OCI-LY3 (cell line): Measurements from ENCODE around the gene RPS16.

Experiments used
- H2AFZ ChIP-seq: fragments of 200-600, 300-600 bp; shearing (Covaris generic); 2 replicates; pipeline ENCODE4 v1.6.0; 2014; ENCODE audit warnings: antibody characterized with exemption, low read depth, low read length
- H3K27ac ChIP-seq: fragments of 200-600, 300-600 bp; sonication (generic); 2 replicates; pipeline ENCODE4 v1.5.1; 2014; ENCODE audit warnings: mild to moderate bottlenecking, low read length, moderate library complexity, mixed read lengths
- H3K27me3 ChIP-seq: fragments of 200-600, 300-600 bp; sonication (generic); 2 replicates; pipeline ENCODE4 v1.6.1; 2014; ENCODE audit warnings: low read depth, low read length, mixed read lengths
- H3K36me3 ChIP-seq: fragments of 200-600, 300-600 bp; sonication (generic); replicated peaks from 2 replicates; pipeline ENCODE3; 2014; ENCODE audit warnings: low read depth, low read length, mixed read lengths
- H3K4me1 ChIP-seq: fragments of 300-600, 200-600 bp; sonication (generic); 2 replicates; pipeline ENCODE4 v1.6.1; 2014; ENCODE audit warnings: low read length, mixed read lengths
- H3K4me2 ChIP-seq: fragments of 200-600, 300-600 bp; sonication (generic); 2 replicates; pipeline ENCODE4 v1.6.1; 2014; ENCODE audit warnings: low read length, mixed read lengths
- H3K4me3 ChIP-seq: fragments of 300-600, 200-600 bp; sonication (generic); 2 replicates; pipeline ENCODE4 v1.5.1; 2014; ENCODE audit warnings: antibody characterized with exemption, mild to moderate bottlenecking, low read length, moderate library complexity
- H3K79me2 ChIP-seq: fragments of 300-600, 200-600 bp; shearing (Covaris generic); 2 replicates; pipeline ENCODE4 v1.6.1; 2014; ENCODE audit warnings: mild to moderate bottlenecking, low read length, mixed read lengths
- H3K9ac ChIP-seq: fragments of 300-600, 200-600 bp; shearing (Covaris generic); 2 replicates; pipeline ENCODE4 v1.6.0; 2014; ENCODE audit warnings: mild to moderate bottlenecking, low read length, moderate library complexity
- H3K9me3 ChIP-seq: fragments of 200-600, 300-600 bp; shearing (Covaris generic); 2 replicates; pipeline ENCODE4 v1.6.1; 2014; ENCODE audit warnings: low read length, mixed read lengths; ENCODE audit not compliant: insufficient read depth
- H4K20me1 ChIP-seq: fragments of 200-600, 300-600 bp; sonication (generic); 2 replicates; pipeline ENCODE4 v1.6.1; 2016; ENCODE audit warnings: low read length, mixed read lengths; ENCODE audit not compliant: insufficient read depth
- EZH2phosphoT487 ChIP-seq: fragments of 200-600 bp; shearing (Covaris generic); IDR thresholded peaks from 2 replicates; pipeline ENCODE4 v1.6.1; 2018; ENCODE audit warnings: antibody characterized with exemption, mixed run types, low read depth
- TF ChIP-seq, protein P1 (sequence below): fragments of 200-600, 300-600 bp; sonication (generic); IDR thresholded peaks from 2 replicates; pipeline ENCODE4 v1.5.1; 2014; ENCODE audit warnings: antibody characterized with exemption, low read length, low read depth

The RPS16 gene

DNA sequence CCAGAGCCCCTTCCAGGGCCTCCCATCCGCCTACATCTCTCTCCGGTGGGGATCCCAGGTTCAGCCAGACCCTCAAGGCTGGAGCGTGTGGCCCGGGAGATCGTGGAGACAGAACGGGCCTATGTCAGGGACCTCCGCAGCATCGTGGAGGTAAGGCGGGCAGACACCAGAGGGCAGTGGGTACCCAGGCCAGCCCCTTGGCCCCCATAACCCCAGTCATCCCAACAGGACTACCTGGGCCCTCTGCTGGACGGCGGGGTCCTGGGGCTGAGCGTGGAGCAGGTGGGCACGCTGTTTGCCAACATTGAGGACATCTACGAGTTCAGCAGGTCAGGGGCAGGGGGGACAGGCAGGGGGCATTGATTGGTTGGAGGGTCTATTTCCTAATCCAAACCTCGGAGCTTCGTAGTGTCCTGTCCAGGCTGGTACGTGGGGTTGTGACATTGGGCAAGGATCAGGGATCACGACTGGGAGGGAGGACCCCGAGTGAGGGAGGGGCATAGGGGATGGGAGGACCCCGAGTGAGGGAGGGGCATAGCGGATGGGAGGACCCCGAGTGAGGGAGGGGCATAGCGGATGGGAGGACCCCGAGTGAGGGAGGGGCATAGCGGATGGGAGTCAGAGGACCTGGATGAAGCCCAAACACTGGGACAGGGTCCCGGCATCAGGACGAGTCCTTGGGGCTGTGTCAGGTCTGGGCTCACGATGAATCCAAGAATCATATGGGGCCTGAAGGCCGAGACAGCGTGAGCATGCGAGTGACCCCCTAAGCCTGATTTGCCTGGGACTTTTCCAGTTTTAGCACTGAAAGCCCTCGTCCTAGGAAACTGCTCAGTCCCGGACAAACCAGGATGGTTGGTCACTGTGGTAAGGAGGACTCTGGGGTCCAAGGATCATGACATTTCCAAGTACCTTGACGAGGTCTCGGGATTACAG is 20.4 kb downstream of the RPS16 start:
- Histone ChIP-seq H3K9ac (no peak overlapping the region), H3K4me1 (peaks cover 22% of the 10 kb centered on the region), H3K27ac (no peak overlapping the region), H2AFZ (no peak overlapping the region), H3K36me3 (peaks cover 32% of the 10 kb centered on the region), H3K4me2 (no peak overlapping the region), H4K20me1 (peaks cover 7% of the 10 kb centered on the region; the same call in 1 of the 2 replicates), H3K27me3 (no peaks in the 10 kb centered on the region), H3K79me2 (peaks cover 25% of the 10 kb centered on the region), H3K9me3 (no peaks in the 10 kb centered on the region), H3K4me3 (no peak overlapping the region)
- TF ChIP-seq EZH2phosphoT487: no peak
- TF ChIP-seq, protein P1, sequence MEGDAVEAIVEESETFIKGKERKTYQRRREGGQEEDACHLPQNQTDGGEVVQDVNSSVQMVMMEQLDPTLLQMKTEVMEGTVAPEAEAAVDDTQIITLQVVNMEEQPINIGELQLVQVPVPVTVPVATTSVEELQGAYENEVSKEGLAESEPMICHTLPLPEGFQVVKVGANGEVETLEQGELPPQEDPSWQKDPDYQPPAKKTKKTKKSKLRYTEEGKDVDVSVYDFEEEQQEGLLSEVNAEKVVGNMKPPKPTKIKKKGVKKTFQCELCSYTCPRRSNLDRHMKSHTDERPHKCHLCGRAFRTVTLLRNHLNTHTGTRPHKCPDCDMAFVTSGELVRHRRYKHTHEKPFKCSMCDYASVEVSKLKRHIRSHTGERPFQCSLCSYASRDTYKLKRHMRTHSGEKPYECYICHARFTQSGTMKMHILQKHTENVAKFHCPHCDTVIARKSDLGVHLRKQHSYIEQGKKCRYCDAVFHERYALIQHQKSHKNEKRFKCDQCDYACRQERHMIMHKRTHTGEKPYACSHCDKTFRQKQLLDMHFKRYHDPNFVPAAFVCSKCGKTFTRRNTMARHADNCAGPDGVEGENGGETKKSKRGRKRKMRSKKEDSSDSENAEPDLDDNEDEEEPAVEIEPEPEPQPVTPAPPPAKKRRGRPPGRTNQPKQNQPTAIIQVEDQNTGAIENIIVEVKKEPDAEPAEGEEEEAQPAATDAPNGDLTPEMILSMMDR: no peak

- TF ChIP-seq, protein P1: peak; percentile 31
- no peak for TF ChIP-seq EZH2phosphoT487
- H3K79me2 ChIP-seq: peaks cover 32% of the 10 kb centered on the region
- no peaks in the 10 kb centered on the region for H3K9me3 ChIP-seq
- peak overlapping the region; percentile 95 for H3K4me3 ChIP-seq
- peak overlapping the region; percentile 81; the same call in 1 of the 2 replicates for H3K27ac ChIP-seq
- peaks cover 27% of the 10 kb centered on the region for H3K36me3 ChIP-seq
- H3K27me3 ChIP-seq: no peaks in the 10 kb centered on the region
- H2AFZ ChIP-seq: no peak overlapping the region
- peak overlapping the region; percentile 100 for H3K9ac ChIP-seq
- H4K20me1 ChIP-seq: peaks cover 7% of the 10 kb centered on the region; the same call in 1 of the 2 replicates
- peaks cover 28% of the 10 kb centered on the region for H3K4me1 ChIP-seq
- H3K4me2 ChIP-seq: peak overlapping the region; percentile 80
Observed at GRCh38 chr19:39413911-39414608, 21.7 kb downstream of the RPS16 start.

DNA sequence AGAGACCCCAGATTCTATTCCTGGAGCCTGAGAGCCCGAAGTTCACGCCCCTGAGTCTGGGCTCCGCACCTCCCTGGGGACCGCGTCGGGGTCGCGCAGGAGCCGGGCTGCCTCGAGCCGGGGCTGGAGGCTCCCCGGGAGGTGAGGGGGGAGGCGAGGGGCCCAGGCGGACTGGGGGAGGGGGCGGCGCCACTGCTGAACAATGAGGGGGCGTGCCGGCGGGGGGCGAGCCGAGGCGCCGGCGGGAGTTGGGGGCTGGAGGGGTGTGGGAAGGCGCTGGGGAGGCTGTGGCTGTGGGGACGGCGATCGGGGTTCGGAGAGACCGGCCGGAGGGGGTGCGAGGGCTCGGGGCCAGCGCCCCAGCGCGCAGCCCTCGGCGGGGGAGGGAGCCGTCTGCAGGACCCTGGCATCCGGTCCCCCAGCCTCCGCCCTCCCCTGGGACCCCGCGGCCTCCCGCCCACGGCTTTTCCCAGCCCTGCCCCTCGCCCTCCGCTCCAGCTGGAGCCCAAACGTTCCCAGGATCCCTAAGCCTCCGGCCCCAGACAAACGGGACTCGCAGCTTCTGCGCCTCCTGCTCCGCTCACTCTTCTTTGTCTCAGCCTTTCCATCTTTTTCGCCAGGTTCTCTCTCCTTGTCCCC is 22.4 kb downstream of the RPS16 start:
- peak overlapping the region; percentile 80 for H3K4me2 ChIP-seq
- no peaks in the 10 kb centered on the region for H3K9me3 ChIP-seq
- peaks cover 38% of the 10 kb centered on the region for H3K79me2 ChIP-seq
- peak overlapping the region; percentile 62 for H2AFZ ChIP-seq
- peaks cover 12% of the 10 kb centered on the region for H4K20me1 ChIP-seq
- TF ChIP-seq EZH2phosphoT487: no peak
- TF ChIP-seq, protein P1: no peak
- no peaks in the 10 kb centered on the region for H3K27me3 ChIP-seq
- peak overlapping the region; percentile 81 for H3K27ac ChIP-seq
- peaks cover 28% of the 10 kb centered on the region for H3K4me1 ChIP-seq
- peak overlapping the region; percentile 95 for H3K4me3 ChIP-seq
- peaks cover 26% of the 10 kb centered on the region for H3K36me3 ChIP-seq
- peak overlapping the region; percentile 100 for H3K9ac ChIP-seq
